HG02943 (cell line): ENCODE data around the gene ZNF436.
"Not testable (repeated sequence)": the region's sequence is repeated elsewhere in the genome, so short reads cannot be mapped to it uniquely, and the experiment has no call there.

Experiments used
- ATAC-seq: cut with Tn5 transposase; IDR thresholded peaks from one replicate; pipeline ENCODE4 v1.9.1; 2021; ENCODE audit warnings: mild to moderate bottlenecking, low read depth, moderate library complexity; ENCODE audit not compliant: unreplicated experiment

ZNF436 gene

DNA sequence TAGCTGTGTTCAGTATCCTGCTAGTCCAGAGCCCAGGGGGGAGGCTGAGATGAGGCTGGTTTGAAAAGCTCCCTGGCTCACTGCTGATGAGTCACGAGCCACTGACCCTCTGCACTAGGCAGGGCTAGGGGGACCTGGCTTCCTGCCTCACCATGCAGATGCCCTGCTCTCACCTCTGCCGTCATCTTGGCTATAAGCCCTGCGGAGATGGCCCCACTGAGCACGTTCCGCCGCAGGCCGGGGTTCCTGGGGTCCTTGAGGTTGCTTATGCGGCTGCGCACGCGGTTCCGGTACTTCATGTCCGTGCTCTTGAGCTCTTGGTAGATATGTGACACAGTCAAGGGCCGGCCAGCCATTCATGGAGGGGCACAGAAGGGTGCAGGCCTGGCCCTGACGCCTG, 24.1 kb upstream of the ZNF436 start:
- no peak for ATAC-seq

GRCh38 chr1:23392125-23392855, 22.7 kb upstream of the ZNF436 start:
- ATAC-seq: no peak

- no peak for ATAC-seq
These were observed 20.2 kb upstream of the ZNF436 start for GRCh38 chr1:23389837-23390321.

DNA sequence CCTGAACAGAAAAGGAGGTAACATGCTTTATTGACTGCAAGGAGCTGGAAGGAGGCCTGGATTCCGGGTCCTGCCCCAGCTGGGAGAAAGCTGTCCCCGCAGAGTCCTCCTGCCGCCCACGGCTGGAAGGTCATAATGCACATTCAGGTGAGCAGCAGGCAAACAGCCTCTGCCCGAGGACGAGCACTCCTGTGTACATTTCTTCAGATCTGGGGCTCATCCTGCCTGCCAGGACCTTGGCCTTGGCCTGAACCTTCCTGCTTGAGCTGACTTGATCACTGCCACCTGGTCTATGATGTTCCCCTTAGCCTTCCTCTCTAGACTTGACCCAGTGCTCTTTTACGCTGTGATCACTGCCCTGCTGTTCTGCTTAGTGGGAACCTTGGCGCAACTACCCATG, 17.9 kb upstream of the ZNF436 start:
- no peak for ATAC-seq

DNA sequence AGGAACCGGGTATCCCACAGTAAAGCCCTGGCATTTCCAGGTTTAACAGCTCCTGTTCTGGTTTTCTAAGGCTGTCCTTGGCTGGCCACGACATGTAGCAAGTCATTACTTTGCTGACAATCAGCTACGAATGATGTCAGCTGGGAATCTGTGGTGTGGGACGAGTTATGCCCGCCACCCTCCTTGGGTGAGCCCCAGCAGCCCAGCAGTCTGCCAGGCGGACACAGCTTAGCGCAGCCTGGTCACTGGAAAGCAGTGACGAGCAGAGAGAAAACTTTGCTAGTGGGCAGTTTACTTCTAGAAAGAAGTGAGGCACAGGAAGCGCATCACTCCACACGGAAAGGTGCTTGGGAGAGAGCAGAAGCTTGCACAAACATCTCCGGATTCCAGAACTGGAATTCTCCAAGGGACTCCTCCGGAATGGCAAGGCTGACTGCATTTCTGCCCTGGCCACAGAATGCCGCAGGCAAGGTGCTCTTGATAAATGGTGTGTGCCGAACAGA, 15.5 kb upstream of the ZNF436 start:
- ATAC-seq: no peak

GRCh38 chr1:23384312-23385058, 14.8 kb upstream of the ZNF436 start:
- no peak for ATAC-seq

DNA sequence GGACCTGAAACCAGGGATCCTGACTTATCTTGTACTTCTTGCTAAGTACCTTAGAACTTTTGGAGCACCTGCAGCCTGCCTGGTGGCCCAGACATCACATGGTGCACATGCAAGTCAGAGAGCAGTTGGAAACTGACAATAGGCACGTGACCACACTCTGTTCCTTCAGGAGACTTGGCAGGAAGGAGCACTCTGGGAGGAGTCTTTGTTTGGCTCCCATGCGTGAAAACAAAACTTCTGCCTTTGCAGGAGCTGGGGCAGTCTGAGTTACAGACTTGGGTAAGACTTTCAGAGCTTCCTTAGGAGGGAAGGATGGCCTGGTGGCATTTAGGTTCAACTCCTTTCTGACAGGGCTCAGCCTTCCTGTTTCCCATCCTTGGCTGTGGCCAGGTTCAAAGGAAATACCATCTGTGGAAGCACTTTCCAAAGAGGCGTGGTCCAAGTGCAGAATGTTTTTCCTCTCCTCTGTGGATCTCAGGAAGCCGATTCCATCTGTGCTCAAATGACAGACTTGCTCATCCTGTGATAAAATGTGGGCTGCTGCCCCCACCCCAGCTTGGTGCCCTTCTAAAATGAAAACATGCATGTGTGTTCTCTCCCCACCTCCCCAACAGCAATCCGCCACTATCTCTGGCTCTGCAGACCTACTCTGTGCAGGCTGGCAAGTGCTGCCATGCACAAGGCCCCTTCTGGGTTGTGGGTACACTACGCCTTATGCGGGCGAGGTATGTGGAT, 14.1 kb upstream of the ZNF436 start:
- ATAC-seq: no peak

DNA sequence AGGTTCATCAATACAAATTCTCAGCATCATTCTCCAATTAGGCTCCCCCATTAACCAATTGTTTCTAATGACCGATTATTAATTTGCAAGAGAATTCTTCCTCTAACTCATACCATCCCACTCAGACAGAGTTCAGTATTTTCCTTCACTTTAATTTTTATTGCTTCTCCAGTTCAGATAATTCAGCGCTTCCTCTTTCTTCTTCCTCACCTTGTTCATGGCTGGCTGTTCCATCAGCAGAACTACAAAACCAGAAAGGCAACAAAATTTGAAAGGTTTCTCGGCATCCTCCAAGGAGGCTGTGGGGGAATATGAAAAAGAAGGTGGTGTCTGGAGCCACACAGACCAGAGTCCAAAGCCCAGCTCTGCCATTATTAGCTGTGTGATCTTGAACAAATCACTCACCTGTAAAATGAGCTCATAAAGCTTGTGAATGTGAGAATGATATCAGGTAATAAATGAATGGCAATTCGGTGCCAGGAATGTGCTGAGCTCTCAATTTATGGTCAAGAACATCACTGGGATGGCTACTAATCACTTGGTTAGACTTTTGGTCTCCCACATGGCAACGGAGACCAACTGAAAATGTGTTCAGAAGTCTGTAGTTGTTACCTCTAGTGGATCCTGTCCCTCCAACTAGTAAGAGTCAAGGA, 11.7 kb upstream of the ZNF436 start:
- ATAC-seq: no peak

GRCh38 chr1:23380719-23381118, 11.1 kb upstream of the ZNF436 start:
- ATAC-seq: no peak

DNA sequence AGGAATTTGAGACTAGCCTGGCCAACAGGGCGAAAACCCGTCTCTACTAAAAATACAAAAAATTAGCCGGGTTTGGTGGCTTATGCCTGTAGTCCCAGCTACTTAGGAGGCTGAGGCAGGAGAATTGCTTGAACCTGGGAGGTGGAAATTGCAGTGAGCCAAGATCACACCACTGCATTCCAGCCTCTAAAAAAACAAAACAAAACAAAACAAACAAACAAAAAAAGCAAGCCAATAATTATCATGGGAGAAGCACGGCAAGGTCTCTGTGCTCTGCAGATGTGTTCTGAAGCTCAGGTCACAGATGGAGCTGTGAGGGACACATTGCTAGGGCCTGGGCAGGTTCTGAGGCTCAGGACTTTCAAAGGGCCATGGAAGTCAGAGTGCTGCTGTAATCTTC, 10.6 kb upstream of the ZNF436 start:
- ATAC-seq: not testable (repeated sequence)

DNA sequence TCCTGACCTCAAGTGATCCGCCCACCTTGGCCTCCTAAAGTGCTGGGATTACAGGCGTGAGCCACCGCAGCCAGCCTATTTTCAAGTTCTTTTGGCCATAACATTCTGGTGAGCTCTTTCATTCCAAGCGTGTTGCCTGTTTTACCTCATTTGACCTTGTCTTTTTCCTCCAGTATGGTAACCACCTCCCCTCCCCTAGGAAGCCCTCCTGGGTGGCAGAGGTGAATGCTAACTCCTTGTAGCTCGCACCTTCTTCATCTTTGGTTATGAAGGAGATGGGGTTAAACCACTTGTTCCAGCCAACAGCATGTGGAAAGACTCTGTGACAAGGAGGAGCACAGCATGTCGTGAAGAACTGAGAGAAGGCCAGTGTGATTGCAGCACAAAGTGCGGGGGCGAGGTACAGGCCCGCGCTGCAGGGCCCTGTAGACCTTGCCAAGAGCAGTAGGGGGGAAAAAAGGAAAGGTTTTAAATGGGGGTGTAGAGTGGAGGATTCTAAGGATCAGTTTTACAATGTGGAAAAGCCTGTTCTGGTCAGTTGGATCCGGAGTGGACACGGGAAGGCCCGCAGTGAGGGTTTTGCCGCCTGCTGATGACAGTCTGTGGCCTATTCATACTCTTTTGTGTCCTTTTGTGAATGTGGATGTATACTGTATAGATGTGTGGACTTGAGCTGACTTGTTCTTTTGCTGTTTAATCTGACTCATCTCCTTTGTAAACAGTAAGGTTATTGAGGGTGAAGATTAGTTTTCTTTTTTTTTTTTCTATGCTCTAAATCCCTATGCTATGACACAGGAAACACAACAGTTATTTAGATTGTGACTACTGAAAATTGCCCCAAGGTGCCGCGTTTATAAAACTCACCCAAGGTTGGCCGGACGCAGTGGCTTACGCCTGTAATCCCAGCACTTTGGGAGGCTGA, 7.5 kb upstream of the ZNF436 start:
- no peak for ATAC-seq

GRCh38 chr1:23374079-23374735, 4.6 kb upstream of the ZNF436 start:
- not testable (repeated sequence) for ATAC-seq

- ATAC-seq: no peak
These were observed 2.6 kb upstream of the ZNF436 start for GRCh38 chr1:23371987-23372880.

- no peak for ATAC-seq
These were observed 1.3 kb upstream of the ZNF436 start for GRCh38 chr1:23370709-23371584.

GRCh38 chr1:23370330-23370708, 683 bp upstream of the ZNF436 start:
- no peak for ATAC-seq

DNA sequence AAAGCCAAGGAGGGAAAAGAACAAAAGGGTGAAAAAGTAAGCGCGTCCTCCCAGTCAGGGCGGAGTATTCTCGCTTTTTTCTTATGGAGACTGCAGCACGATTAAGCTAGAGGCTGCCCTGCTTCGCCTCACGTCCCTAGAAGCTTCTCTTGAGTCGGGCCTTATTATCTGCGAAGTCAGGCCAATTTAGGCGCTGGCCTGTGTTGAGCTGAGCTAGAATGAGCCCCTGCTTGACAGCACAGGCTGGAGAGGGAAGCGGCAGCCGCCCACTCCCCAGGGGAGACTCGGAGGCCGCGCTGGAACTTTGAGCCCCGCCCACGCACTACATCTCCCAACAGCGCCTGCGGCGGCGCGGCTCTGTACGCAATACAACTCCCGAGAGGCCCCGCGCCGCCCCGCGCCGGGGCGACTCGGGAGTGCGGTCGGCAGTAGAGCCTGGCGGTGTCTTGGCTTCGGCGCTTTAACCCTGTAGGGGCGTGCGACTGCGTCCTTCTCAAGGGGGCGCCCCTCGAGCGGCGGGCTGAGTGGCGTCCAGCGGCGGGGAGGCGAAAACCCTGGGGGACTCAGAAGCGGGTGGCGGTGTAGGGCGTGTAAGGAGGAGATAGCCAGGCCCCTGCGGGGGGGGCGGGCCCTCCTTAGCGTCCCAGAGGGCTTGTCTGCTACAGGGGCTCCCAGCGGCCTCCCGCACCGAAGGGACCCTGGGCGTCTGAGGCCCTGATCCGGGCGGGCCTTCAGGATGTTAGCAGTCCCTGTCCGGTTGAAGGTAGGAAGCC, 888 bp downstream of the ZNF436 start:
- ATAC-seq: peak; percentile 76
